ENCODE results near the gene NTM. TPM values are rescaled to one million over a fixed set of nuclear protein-coding genes. Genes with fewer than 3 reads are reported as not detected.

The NTM gene
- total RNA-seq, 1 experiment from 2014 or later = 9.9 TPM

GRCh38 chr11:131816051-131816450 lies 445.6 kb downstream of the NTM start:
- Histone ChIP-seq H3K14ac (ENCODE audit: insufficient read depth, low read length) (no peak overlapping the region), H2AK5ac (ENCODE audit: insufficient read length, low read length) (no peak overlapping the region), H3K27ac (ENCODE audit: insufficient read length, low read depth, low read length) (no peak overlapping the region), H3K79me1 (ENCODE audit: insufficient read depth, low read depth, low read length, poor library complexity, severe bottlenecking) (no peaks in the 10 kb centered on the region), H3K4me1 (ENCODE audit: insufficient read depth, low read length) (peaks cover 4% of the 10 kb centered on the region; the same call in 1 of the 2 replicates), H2AFZ (ENCODE audit: low read length) (no peak overlapping the region), H3K27me3 (ENCODE audit: insufficient read depth, low read length) (no peaks in the 10 kb centered on the region), H2BK15ac (ENCODE audit: low read depth, low read length) (no peak overlapping the region), H2BK20ac (ENCODE audit: low read depth, low read length, poor library complexity, severe bottlenecking) (no peak overlapping the region), H3K4me2 (ENCODE audit: insufficient read depth, insufficient read length, low read length) (no peak overlapping the region), H3K23ac (ENCODE audit: insufficient read length, low read depth, low read length) (no peak overlapping the region), H2BK120ac (ENCODE audit: low read depth, low read length, poor library complexity, severe bottlenecking) (no peak overlapping the region), H4K8ac (replicated peaks; ENCODE audit: insufficient read length, low read depth, low read length) (no peak overlapping the region), H3K56ac (ENCODE audit: insufficient read length, low read depth, low read length) (no peak overlapping the region), H3K9ac (ENCODE audit: extremely low read depth, insufficient read length, low read length) (no peak overlapping the region), H3K79me2 (ENCODE audit: insufficient read depth, low read length) (no peaks in the 10 kb centered on the region), H3K4ac (ENCODE audit: low read depth, low read length) (no peak overlapping the region), H2BK5ac (ENCODE audit: insufficient read length, low read length) (no peak overlapping the region), H3K18ac (ENCODE audit: insufficient read length, low read depth, low read length) (no peak overlapping the region), H3T11ph (ENCODE audit: low read length) (no peak overlapping the region), H4K91ac (ENCODE audit: insufficient read length, low read depth, low read length) (no peak overlapping the region), H3K9me3 (ENCODE audit: control insufficient read depth, low read depth, low read length) (no peaks in the 10 kb centered on the region), H4K5ac (ENCODE audit: insufficient read length, low read depth, low read length) (no peak overlapping the region), H2BK12ac (ENCODE audit: insufficient read length, low read depth, low read length) (no peak overlapping the region), H4K20me1 (ENCODE audit: control insufficient read depth, insufficient read depth, insufficient read length) (no peaks in the 10 kb centered on the region), H3K23me2 (ENCODE audit: insufficient read length, low read depth, low read length, poor library complexity, severe bottlenecking) (no peaks in the 10 kb centered on the region)
- TF ChIP-seq CTCF (conservative IDR thresholded peaks at IDR 0.05) = no peak
- no peaks in the 10 kb centered on the region for H3K9me3 Mint-ChIP-seq
- no peak for DNase-seq
- H3K27me3 Mint-ChIP-seq (ENCODE audit: low read depth) = peaks cover 4% of the 10 kb centered on the region; the same call in 1 of the 2 replicates
- 0 out of 7 replicates have a peak overlapping the region, but pooled peaks of 1 of the 3 experiments have one; percentile 6 for H3K27ac Mint-ChIP-seq
- no peaks in the 10 kb centered on the region for H3K36me3 Mint-ChIP-seq (ENCODE audit: insufficient read depth in 1 of 3, low read depth in 3 of 3)
- H3K4me1 Mint-ChIP-seq = peaks cover 22 to 29% of the 10 kb centered on the region in 2 experiments
- no CpG with 5 or more reads among the region's 5 CpGs for WGBS (ENCODE audit: extremely low coverage, insufficient read length, low lambda C conversion rate)
- no peak overlapping the region for H3K4me3 Mint-ChIP-seq
